ENCODE results near the gene HUNK.
"Not testable (repeated sequence)": the region's sequence is repeated elsewhere in the genome, so short reads cannot be mapped to it uniquely, and the experiment has no call there.

Gene HUNK

GRCh38 chr21:31943561-31943960 lies 70.7 kb downstream of the HUNK start:
- Histone ChIP-seq H3K4me2 (no peak overlapping the region), H3K9ac (no peak overlapping the region), H3K27ac (no peak overlapping the region), H3K36me3 (peaks cover 58% of the 10 kb centered on the region), H3K9me3 (no peaks in the 10 kb centered on the region), H3K27me3 (no peaks in the 10 kb centered on the region), H3K4me3 (no peak overlapping the region), H3K4me1 (no peaks in the 10 kb centered on the region), H4K20me1 (no peaks in the 10 kb centered on the region)
- no peak for TF ChIP-seq Cebpa-rat (IDR thresholded peaks at IDR 0.05)

- no peaks in the 10 kb centered on the region for H4K20me1 ChIP-seq
- H3K27ac ChIP-seq: no peak overlapping the region
- H3K4me3 ChIP-seq: no peak overlapping the region
- no peak overlapping the region for H3K4me2 ChIP-seq
- no peaks in the 10 kb centered on the region for H3K9me3 ChIP-seq
- no peaks in the 10 kb centered on the region for H3K4me1 ChIP-seq
- no peaks in the 10 kb centered on the region for H3K27me3 ChIP-seq
- H3K9ac ChIP-seq: no peak overlapping the region
- peaks cover 74% of the 10 kb centered on the region for H3K36me3 ChIP-seq
- TF ChIP-seq Cebpa-rat (IDR thresholded peaks at IDR 0.05): no peak
Measured at GRCh38 chr21:31945141-31945540, 72.3 kb downstream of the HUNK start.

- Histone ChIP-seq H4K20me1 (no peaks in the 10 kb centered on the region), H3K4me2 (no peak overlapping the region), H3K9ac (no peak overlapping the region), H3K4me3 (no peak overlapping the region), H3K9me3 (no peaks in the 10 kb centered on the region), H3K36me3 (peaks cover 73% of the 10 kb centered on the region), H3K4me1 (no peaks in the 10 kb centered on the region), H3K27me3 (no peaks in the 10 kb centered on the region), H3K27ac (no peak overlapping the region)
- TF ChIP-seq Cebpa-rat (IDR thresholded peaks at IDR 0.05): no peak
Measured at GRCh38 chr21:31945546-31945945, 72.7 kb downstream of the HUNK start.

GRCh38 chr21:31946231-31946630 lies 73.4 kb downstream of the HUNK start:
- Histone ChIP-seq H4K20me1 (no peaks in the 10 kb centered on the region), H3K9ac (no peak overlapping the region), H3K9me3 (no peaks in the 10 kb centered on the region), H3K4me1 (no peaks in the 10 kb centered on the region), H3K36me3 (peaks cover 71% of the 10 kb centered on the region), H3K27me3 (no peaks in the 10 kb centered on the region), H3K4me2 (no peak overlapping the region), H3K27ac (no peak overlapping the region), H3K4me3 (no peak overlapping the region)
- no peak for TF ChIP-seq Cebpa-rat (IDR thresholded peaks at IDR 0.05)

GRCh38 chr21:31946876-31947550 lies 74.2 kb downstream of the HUNK start:
- H3K9me3 ChIP-seq, H3K9ac ChIP-seq, H3K27ac ChIP-seq, H3K4me2 ChIP-seq, H3K4me1 ChIP-seq, H3K4me3 ChIP-seq, H3K27me3 ChIP-seq, H4K20me1 ChIP-seq: not testable (repeated sequence)
- peaks cover 66% of the 10 kb centered on the region for H3K36me3 ChIP-seq

- H3K27me3 ChIP-seq: no peaks in the 10 kb centered on the region
- no peak overlapping the region for H3K27ac ChIP-seq
- no peak overlapping the region for H3K9ac ChIP-seq
- no peak for TF ChIP-seq Cebpa-rat (IDR thresholded peaks at IDR 0.05)
- H3K9me3 ChIP-seq: no peaks in the 10 kb centered on the region
- no peak overlapping the region for H3K4me2 ChIP-seq
- no peak overlapping the region for H3K4me3 ChIP-seq
- peaks cover 64% of the 10 kb centered on the region for H3K36me3 ChIP-seq
- no peaks in the 10 kb centered on the region for H4K20me1 ChIP-seq
- H3K4me1 ChIP-seq: no peaks in the 10 kb centered on the region
Measured at GRCh38 chr21:31948676-31949075, 75.9 kb downstream of the HUNK start.

- TF ChIP-seq Cebpa-rat (IDR thresholded peaks at IDR 0.05): no peak
- H3K4me3 ChIP-seq: no peak overlapping the region
- no peak overlapping the region for H3K27ac ChIP-seq
- no peaks in the 10 kb centered on the region for H3K27me3 ChIP-seq
- no peak overlapping the region for H3K4me2 ChIP-seq
- H3K9ac ChIP-seq: no peak overlapping the region
- no peaks in the 10 kb centered on the region for H4K20me1 ChIP-seq
- H3K36me3 ChIP-seq: peaks cover 48% of the 10 kb centered on the region
- H3K9me3 ChIP-seq: no peaks in the 10 kb centered on the region
- no peaks in the 10 kb centered on the region for H3K4me1 ChIP-seq
Measured at GRCh38 chr21:31952828-31953227, 80.0 kb downstream of the HUNK start.

- H3K4me3 ChIP-seq: no peak overlapping the region
- H3K9ac ChIP-seq: no peak overlapping the region
- H3K27me3 ChIP-seq: no peaks in the 10 kb centered on the region
- no peaks in the 10 kb centered on the region for H4K20me1 ChIP-seq
- H3K36me3 ChIP-seq: peaks cover 61% of the 10 kb centered on the region
- no peak for TF ChIP-seq Cebpa-rat (IDR thresholded peaks at IDR 0.05)
- no peaks in the 10 kb centered on the region for H3K9me3 ChIP-seq
- H3K4me2 ChIP-seq: no peak overlapping the region
- no peak overlapping the region for H3K27ac ChIP-seq
- no peaks in the 10 kb centered on the region for H3K4me1 ChIP-seq
Measured at GRCh38 chr21:31957631-31958030, 84.8 kb downstream of the HUNK start.

- Histone ChIP-seq H4K20me1 (no peaks in the 10 kb centered on the region), H3K36me3 (peaks cover 43% of the 10 kb centered on the region), H3K4me2 (no peak overlapping the region), H3K4me3 (no peak overlapping the region), H3K9me3 (no peaks in the 10 kb centered on the region), H3K9ac (no peak overlapping the region), H3K27me3 (no peaks in the 10 kb centered on the region), H3K4me1 (no peaks in the 10 kb centered on the region), H3K27ac (no peak overlapping the region)
- no peak for TF ChIP-seq Cebpa-rat (IDR thresholded peaks at IDR 0.05)
Measured at GRCh38 chr21:31959881-31960280, 87.1 kb downstream of the HUNK start.

- H3K9ac ChIP-seq: no peak overlapping the region
- H3K36me3 ChIP-seq: peaks cover 41% of the 10 kb centered on the region
- no peak overlapping the region for H3K4me2 ChIP-seq
- no peaks in the 10 kb centered on the region for H3K27me3 ChIP-seq
- no peak overlapping the region for H3K27ac ChIP-seq
- no peaks in the 10 kb centered on the region for H3K4me1 ChIP-seq
- no peaks in the 10 kb centered on the region for H3K9me3 ChIP-seq
- H3K4me3 ChIP-seq: no peak overlapping the region
- TF ChIP-seq Cebpa-rat (IDR thresholded peaks at IDR 0.05): no peak
- H4K20me1 ChIP-seq: no peaks in the 10 kb centered on the region
Measured at GRCh38 chr21:31961027-31961426, 88.2 kb downstream of the HUNK start.

- H3K9me3 ChIP-seq: no peaks in the 10 kb centered on the region
- no peak overlapping the region for H3K27ac ChIP-seq
- peaks cover 41% of the 10 kb centered on the region for H3K36me3 ChIP-seq
- H3K4me2 ChIP-seq: no peak overlapping the region
- H3K4me3 ChIP-seq: no peak overlapping the region
- no peaks in the 10 kb centered on the region for H3K27me3 ChIP-seq
- no peaks in the 10 kb centered on the region for H3K4me1 ChIP-seq
- no peak overlapping the region for H3K9ac ChIP-seq
- H4K20me1 ChIP-seq: no peaks in the 10 kb centered on the region
- TF ChIP-seq Cebpa-rat (IDR thresholded peaks at IDR 0.05): no peak
Measured at GRCh38 chr21:31961704-31962103, 88.9 kb downstream of the HUNK start.
